NCI-H2107 treated with DMSO at 0.1 percent for 48 hours (cell line): Measurements from ENCODE around the gene CFAP97D2.
"Not testable (repeated sequence)": the region's sequence is repeated elsewhere in the genome, so short reads cannot be mapped to it uniquely, and the experiment has no call there.

Source experiments
- DNase-seq: peaks from one replicate; lab custom pipeline; 2025; ENCODE audit not compliant: unreplicated experiment; lab: John Stamatoyannopoulos, UW

CFAP97D2 gene

GRCh38 chr13:114198556-114198955 is 19.5 kb downstream of the CFAP97D2 start:
- DNase-seq: no peak

GRCh38 chr13:114199526-114199925 is 20.5 kb downstream of the CFAP97D2 start:
- DNase-seq: not testable (repeated sequence)

GRCh38 chr13:114199954-114200353 is 20.9 kb downstream of the CFAP97D2 start:
- no peak for DNase-seq

GRCh38 chr13:114200399-114200911 is 21.4 kb downstream of the CFAP97D2 start:
- DNase-seq: no peak

- DNase-seq: no peak
Observed at GRCh38 chr13:114202581-114202980, 23.5 kb downstream of the CFAP97D2 start.

GRCh38 chr13:114203536-114203935 is 24.5 kb downstream of the CFAP97D2 start:
- no peak for DNase-seq

- DNase-seq: no peak
Observed at GRCh38 chr13:114204894-114205293, 25.8 kb downstream of the CFAP97D2 start.

- DNase-seq: no peak
Observed at GRCh38 chr13:114208134-114208533, 29.1 kb downstream of the CFAP97D2 start.

GRCh38 chr13:114211446-114212157 is 32.5 kb downstream of the CFAP97D2 start:
- no peak for DNase-seq

- DNase-seq: no peak
Observed at GRCh38 chr13:114212158-114212495, 33.1 kb downstream of the CFAP97D2 start.

GRCh38 chr13:114213980-114214379 is 34.9 kb downstream of the CFAP97D2 start:
- no peak for DNase-seq

- no peak for DNase-seq
Observed at GRCh38 chr13:114219392-114219791, 40.3 kb downstream of the CFAP97D2 start.

- no peak for DNase-seq
Observed at GRCh38 chr13:114222461-114222968, 43.5 kb downstream of the CFAP97D2 start.

- DNase-seq: no peak
Observed at GRCh38 chr13:114224201-114224600, 45.1 kb downstream of the CFAP97D2 start.

- DNase-seq: no peak
Observed at GRCh38 chr13:114225610-114226009, 46.6 kb downstream of the CFAP97D2 start.

GRCh38 chr13:114226088-114226487 is 47.0 kb downstream of the CFAP97D2 start:
- no peak for DNase-seq

- peak; percentile 55 for DNase-seq
Observed at GRCh38 chr13:114226699-114227323, 47.8 kb downstream of the CFAP97D2 start.

GRCh38 chr13:114227528-114227927 is 48.5 kb downstream of the CFAP97D2 start:
- DNase-seq: no peak

GRCh38 chr13:114228176-114228575 is 49.1 kb downstream of the CFAP97D2 start:
- no peak for DNase-seq

GRCh38 chr13:114229506-114229905 is 50.4 kb downstream of the CFAP97D2 start:
- DNase-seq: no peak

- DNase-seq: no peak
Observed at GRCh38 chr13:114230117-114230516, 51.1 kb downstream of the CFAP97D2 start.

- DNase-seq: no peak
Observed at GRCh38 chr13:114230575-114230974, 51.5 kb downstream of the CFAP97D2 start.
